Stimulated activated CD4-positive, alpha-beta T cell treated with anti-CD3 and anti-CD28 coated beads, TNF-alpha, amount 100 ng/mL, for 1 hour (primary cell): ENCODE results near the gene PPM1D.
A peak's percentile ranks its signal among the peaks of the same experiment; 100 is the strongest.
"Not testable (repeated sequence)": the region's sequence is repeated elsewhere in the genome, so short reads cannot be mapped to it uniquely, and the experiment has no call there.

Experiments used
- DNase-seq, 3 donors: peaks; one replicate each; pipeline ENCODE4 v3.0.0-alpha.2; 2020; ENCODE audit warnings: low read depth in 3 of 3, low spot score in 1 of 3

The PPM1D gene

GRCh38 chr17:60593441-60594036, 6.5 kb upstream of the PPM1D start:
- DNase-seq, result not testable (repeated sequence)

- DNase-seq, result not testable (repeated sequence)
Measured at GRCh38 chr17:60594170-60594569, 5.8 kb upstream of the PPM1D start.

GRCh38 chr17:60594734-60595133, 5.3 kb upstream of the PPM1D start:
- no peak for DNase-seq

- no peak for DNase-seq
Measured at GRCh38 chr17:60597297-60597696, 2.7 kb upstream of the PPM1D start.

GRCh38 chr17:60598001-60598736, 1.8 kb upstream of the PPM1D start:
- DNase-seq, result no peak

- DNase-seq, result no peak
Measured at GRCh38 chr17:60599220-60599619, 773 bp upstream of the PPM1D start.

- peak; percentile 7 to 30 (median 15) for DNase-seq
Measured at GRCh38 chr17:60600490-60601446, 775 bp downstream of the PPM1D start.

GRCh38 chr17:60601447-60602384, 1.7 kb downstream of the PPM1D start:
- DNase-seq, result no peak

GRCh38 chr17:60602385-60602742, 2.4 kb downstream of the PPM1D start:
- DNase-seq, result no peak

GRCh38 chr17:60602871-60603270, 2.9 kb downstream of the PPM1D start:
- DNase-seq, result no peak

- DNase-seq, result not testable (repeated sequence)
Measured at GRCh38 chr17:60603477-60603876, 3.5 kb downstream of the PPM1D start.

GRCh38 chr17:60604686-60605334, 4.8 kb downstream of the PPM1D start:
- DNase-seq, result no peak

GRCh38 chr17:60606036-60606435, 6.0 kb downstream of the PPM1D start:
- no peak for DNase-seq

GRCh38 chr17:60610473-60610872, 10.5 kb downstream of the PPM1D start:
- DNase-seq, result no peak

- DNase-seq, result not testable (repeated sequence)
Measured at GRCh38 chr17:60611321-60611720, 11.3 kb downstream of the PPM1D start.

GRCh38 chr17:60613325-60613724, 13.3 kb downstream of the PPM1D start:
- DNase-seq, result no peak

GRCh38 chr17:60613796-60614195, 13.8 kb downstream of the PPM1D start:
- DNase-seq, result not testable (repeated sequence)

- DNase-seq, result not testable (repeated sequence)
Measured at GRCh38 chr17:60614247-60614646, 14.3 kb downstream of the PPM1D start.

- DNase-seq, result no peak
Measured at GRCh38 chr17:60615108-60615507, 15.1 kb downstream of the PPM1D start.

GRCh38 chr17:60615840-60616239, 15.8 kb downstream of the PPM1D start:
- DNase-seq, result no peak
